Breast epithelium (tissue), 3 donors: Measurements from ENCODE around the gene AP2S1.

Experiments used
- POLR2A ChIP-seq: fragments of 450-650 bp; IDR thresholded peaks from one replicate; pipeline ENCODE4 v1.6.1; 2016; ENCODE audit warnings: antibody characterized with exemption, mild to moderate bottlenecking, moderate library complexity
- POLR2AphosphoS5 ChIP-seq, 3 donors: sonication (generic); formaldehyde crosslinking; IDR thresholded peaks; one replicate each; pipeline ENCODE4 v1.6.1; 2017; ENCODE audit warnings: antibody characterized with exemption in 3 of 3
- TF ChIP-seq, protein P1 (sequence below), 3 donors: fragments of 450-650 bp; IDR thresholded peaks; one replicate each; pipeline ENCODE4 v1.5.1; 2016 to 2017; ENCODE audit warnings: antibody characterized with exemption in 3 of 3, mild to moderate bottlenecking in 3 of 3, moderate library complexity in 3 of 3

- TF ChIP-seq, protein P1, sequence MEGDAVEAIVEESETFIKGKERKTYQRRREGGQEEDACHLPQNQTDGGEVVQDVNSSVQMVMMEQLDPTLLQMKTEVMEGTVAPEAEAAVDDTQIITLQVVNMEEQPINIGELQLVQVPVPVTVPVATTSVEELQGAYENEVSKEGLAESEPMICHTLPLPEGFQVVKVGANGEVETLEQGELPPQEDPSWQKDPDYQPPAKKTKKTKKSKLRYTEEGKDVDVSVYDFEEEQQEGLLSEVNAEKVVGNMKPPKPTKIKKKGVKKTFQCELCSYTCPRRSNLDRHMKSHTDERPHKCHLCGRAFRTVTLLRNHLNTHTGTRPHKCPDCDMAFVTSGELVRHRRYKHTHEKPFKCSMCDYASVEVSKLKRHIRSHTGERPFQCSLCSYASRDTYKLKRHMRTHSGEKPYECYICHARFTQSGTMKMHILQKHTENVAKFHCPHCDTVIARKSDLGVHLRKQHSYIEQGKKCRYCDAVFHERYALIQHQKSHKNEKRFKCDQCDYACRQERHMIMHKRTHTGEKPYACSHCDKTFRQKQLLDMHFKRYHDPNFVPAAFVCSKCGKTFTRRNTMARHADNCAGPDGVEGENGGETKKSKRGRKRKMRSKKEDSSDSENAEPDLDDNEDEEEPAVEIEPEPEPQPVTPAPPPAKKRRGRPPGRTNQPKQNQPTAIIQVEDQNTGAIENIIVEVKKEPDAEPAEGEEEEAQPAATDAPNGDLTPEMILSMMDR (IDR thresholded peaks at IDR 0.05): no peak
- no peak for TF ChIP-seq POLR2A
- no peak for TF ChIP-seq POLR2AphosphoS5 (IDR thresholded peaks at IDR 0.05)
These were observed 2.3 kb downstream of the AP2S1 start for GRCh38 chr19:46848389-46848788.
